ENCODE results near the gene ARHGAP5. TPM values are rescaled to one million over a fixed set of nuclear protein-coding genes. Genes with fewer than 3 reads are reported as not detected.
"Not testable (repeated sequence)": the region's sequence is repeated elsewhere in the genome, so short reads cannot be mapped to it uniquely, and the experiment has no call there.

ARHGAP5 gene
- total RNA-seq, 3 donors from 2014 or later, result 115 to 189 (median 121) TPM

DNA sequence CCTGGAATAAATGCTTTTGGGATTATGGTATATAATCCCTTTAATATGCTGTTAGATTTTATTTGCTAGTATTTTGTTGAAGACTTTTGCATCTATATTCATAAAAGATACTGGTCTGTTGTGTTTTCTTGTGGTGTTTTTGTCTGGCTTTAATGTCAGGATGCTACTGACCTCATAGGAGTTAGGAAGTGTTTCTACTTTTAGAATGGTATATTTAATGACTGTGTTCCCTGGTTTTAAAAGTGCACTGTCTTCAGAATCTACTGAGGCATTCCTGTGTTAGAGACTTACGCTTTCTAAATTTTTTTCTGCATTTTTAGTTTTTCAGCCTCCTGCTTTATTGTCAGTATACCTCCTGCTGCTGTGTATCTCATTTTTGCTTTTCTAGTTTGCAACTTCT is 51.6 kb downstream of the ARHGAP5 start:
- no peaks in the 10 kb centered on the region for H3K36me3 ChIP-seq
- no peaks in the 10 kb centered on the region for H3K9me3 ChIP-seq
- H3K4me3 ChIP-seq, result no peak overlapping the region
- DNase-seq (ENCODE audit: low spot score in 2 of 2), result no peak
- H3K27ac ChIP-seq, result peak overlapping the region in 1 of 2 donors; percentile 25
- no peak for TF ChIP-seq CTCF (IDR thresholded peaks at IDR 0.05)
- no peak for TF ChIP-seq POLR2A (IDR thresholded peaks at IDR 0.05)
- TF ChIP-seq POLR2AphosphoS5 (IDR thresholded peaks at IDR 0.05), result no peak
- H3K27me3 ChIP-seq, result no peaks in the 10 kb centered on the region
- peaks cover 0 to 5% of the 10 kb centered on the region in 2 donors for H3K4me1 ChIP-seq
- intact Hi-C loops (cut with DNase I; ENCODE audit: low total_unique reads), result no loop called here

DNA sequence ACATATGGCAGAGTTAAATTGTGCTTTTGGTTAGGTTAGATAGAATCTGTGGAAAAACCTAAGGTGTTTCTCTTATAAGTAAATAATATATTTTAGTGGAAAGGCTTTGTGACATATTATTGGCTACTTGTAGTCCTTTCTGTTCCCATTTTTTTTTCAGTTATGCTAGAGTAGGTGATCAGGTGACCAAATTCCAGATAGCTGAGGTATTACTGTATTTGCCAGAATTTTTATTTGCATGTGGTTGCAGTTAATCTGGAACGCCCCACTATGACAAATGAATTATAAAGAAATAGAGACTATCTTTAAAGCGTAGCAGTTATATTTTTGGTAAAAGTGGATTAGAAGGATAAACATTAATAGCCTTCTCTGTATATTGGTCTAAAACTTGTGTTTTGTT is 52.0 kb downstream of the ARHGAP5 start:
- Histone ChIP-seq H3K36me3 (no peaks in the 10 kb centered on the region), H3K9me3 (no peaks in the 10 kb centered on the region), H3K27me3 (no peaks in the 10 kb centered on the region), H3K4me3 (no peak overlapping the region), H3K27ac (peak overlapping the region in 1 of 2 donors; percentile 25), H3K4me1 (peaks cover 0 to 5% of the 10 kb centered on the region in 2 donors)
- no peak for DNase-seq (ENCODE audit: low spot score in 2 of 2)
- intact Hi-C loops (cut with DNase I; ENCODE audit: low total_unique reads), result no loop called here
- TF ChIP-seq POLR2A (IDR thresholded peaks at IDR 0.05) (no peak), CTCF (IDR thresholded peaks at IDR 0.05) (no peak), POLR2AphosphoS5 (IDR thresholded peaks at IDR 0.05) (no peak)

DNA sequence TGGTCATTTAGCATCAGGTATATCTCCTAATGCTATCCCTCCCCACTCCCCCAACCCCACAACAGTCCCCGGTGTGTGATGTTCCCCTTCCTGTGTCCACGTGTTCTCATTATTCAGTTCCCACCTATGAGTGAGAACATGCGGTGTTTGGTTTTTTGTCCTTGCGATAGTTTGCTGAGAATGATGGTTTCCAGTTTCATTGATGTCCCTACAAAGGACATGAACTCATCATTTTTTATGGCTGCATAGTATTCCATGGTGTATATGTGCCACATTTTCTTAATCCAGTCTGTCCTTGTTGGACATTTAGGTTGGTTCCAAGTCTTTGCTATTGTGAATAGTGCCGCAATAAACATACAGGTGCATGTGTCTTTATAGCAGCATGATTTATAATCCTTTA is 54.6 kb downstream of the ARHGAP5 start:
- H3K36me3 ChIP-seq; H3K4me1 ChIP-seq; H3K4me3 ChIP-seq; DNase-seq (ENCODE audit: low spot score in 2 of 2); H3K9me3 ChIP-seq; H3K27me3 ChIP-seq; intact Hi-C loops (cut with DNase I; ENCODE audit: low total_unique reads); H3K27ac ChIP-seq: not testable (repeated sequence)

DNA sequence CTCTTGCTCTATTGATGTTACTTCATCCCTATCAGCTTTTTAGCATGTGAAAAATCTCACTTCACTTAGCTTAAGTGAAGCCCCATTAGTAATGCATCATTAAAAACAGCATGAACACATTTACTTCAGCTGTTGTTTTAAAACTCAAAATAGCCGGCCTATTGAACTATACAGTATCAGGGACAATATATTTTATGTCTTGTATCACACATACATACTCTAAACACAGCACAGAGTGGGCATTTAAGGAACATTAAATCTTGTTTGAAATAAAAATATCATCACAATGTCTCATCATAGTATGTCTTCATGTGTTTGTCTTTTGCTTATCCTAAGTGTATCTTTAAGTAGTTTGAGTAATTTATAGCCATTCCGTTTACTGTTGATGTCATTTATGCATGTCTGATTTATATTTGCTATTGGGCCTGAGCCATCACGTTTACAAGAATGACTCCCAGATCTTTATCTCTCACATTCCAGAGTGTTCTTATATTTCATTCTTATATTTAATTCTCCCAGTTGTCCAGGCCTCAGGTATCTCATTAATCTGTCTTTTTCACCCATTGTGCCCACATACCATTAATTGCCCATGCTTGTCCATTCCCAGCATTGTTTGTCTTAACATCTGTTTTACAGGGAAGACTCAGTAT is 57.5 kb downstream of the ARHGAP5 start:
- TF ChIP-seq CTCF (IDR thresholded peaks at IDR 0.05), result no peak
- no peak for TF ChIP-seq POLR2A (IDR thresholded peaks at IDR 0.05)
- TF ChIP-seq POLR2AphosphoS5 (IDR thresholded peaks at IDR 0.05), result no peak
- no peaks in the 10 kb centered on the region for H3K27me3 ChIP-seq
- peaks cover 12 to 21% of the 10 kb centered on the region in 2 donors for H3K9me3 ChIP-seq
- no peak overlapping the region for H3K4me3 ChIP-seq
- intact Hi-C loops (cut with DNase I; ENCODE audit: low total_unique reads), result no loop called here
- H3K36me3 ChIP-seq, result peaks cover 6% of the 10 kb centered on the region
- DNase-seq (ENCODE audit: low spot score in 2 of 2), result no peak
- H3K27ac ChIP-seq, result no peak overlapping the region
- H3K4me1 ChIP-seq, result peaks cover 0 to 4% of the 10 kb centered on the region in 2 donors

- H3K4me1 ChIP-seq, result no peaks in the 10 kb centered on the region
- intact Hi-C loops (cut with DNase I; ENCODE audit: low total_unique reads), result no loop called here
These were observed 59.1 kb downstream of the ARHGAP5 start for GRCh38 chr14:32136027-32136825.

More at GRCh38 chr14:32136027-32136825, 59.1 kb downstream of the ARHGAP5 start:
- Histone ChIP-seq H3K9me3 (peaks cover 12 to 21% of the 10 kb centered on the region in 2 donors), H3K27me3 (no peaks in the 10 kb centered on the region), H3K27ac (no peak overlapping the region), H3K4me3 (no peak overlapping the region), H3K36me3 (peaks cover 6% of the 10 kb centered on the region)
- no peak for DNase-seq (ENCODE audit: low spot score in 2 of 2)
- TF ChIP-seq POLR2A (IDR thresholded peaks at IDR 0.05) (no peak), CTCF (IDR thresholded peaks at IDR 0.05) (no peak), POLR2AphosphoS5 (IDR thresholded peaks at IDR 0.05) (no peak)

All from breast epithelium (tissue), 4 donors.